ENCODE results near the gene ZNF626. TPM values are rescaled to one million over a fixed set of nuclear protein-coding genes. Genes with fewer than 3 reads are reported as not detected.

ZNF626 gene
- total RNA-seq, 1 experiment from 2014 or later: not detected

GRCh38 chr19:20607943-20608342 lies 53.4 kb downstream of the ZNF626 start:
- DNase-seq: no peak
- H3K36me3 Mint-ChIP-seq (ENCODE audit: insufficient read depth, unreplicated experiment): no peaks in the 10 kb centered on the region
- H3K9me3 Mint-ChIP-seq (ENCODE audit: unreplicated experiment): peaks cover 17% of the 10 kb centered on the region
- no TSS peak for BruUV-seq (replicated peaks)
- Histone ChIP-seq H3K4me3 (ENCODE audit: low read depth, low read length) (no peak overlapping the region), H3K36me3 (ENCODE audit: control insufficient read depth, insufficient read depth, low read length) (no peaks in the 10 kb centered on the region), H3K4me1 (no peaks in the 10 kb centered on the region), H3K27me3 (replicated peaks; ENCODE audit: control insufficient read depth, insufficient read depth, low read length) (no peaks in the 10 kb centered on the region), H3K9me3 (no peaks in the 10 kb centered on the region; the same call in 1 of the 2 replicates)
- intact Hi-C loops (cut with micrococcal nuclease; ENCODE audit: unreplicated experiment): no loop called here
- no peak overlapping the region for H3K27ac Mint-ChIP-seq (ENCODE audit: unreplicated experiment)
- no peaks in the 10 kb centered on the region for H3K27me3 Mint-ChIP-seq (ENCODE audit: insufficient read depth, unreplicated experiment)
- no peak for TF ChIP-seq CTCF (IDR thresholded peaks at IDR 0.05; ENCODE audit: insufficient read depth in 1 of 2, low read depth in 1 of 2, low read length in 1 of 2, severe bottlenecking in 1 of 2, unreplicated experiment in 1 of 2)
- H3K4me1 Mint-ChIP-seq (ENCODE audit: low read depth, unreplicated experiment): no peaks in the 10 kb centered on the region
- CTCF ChIA-PET: no interaction called here
- POLR2A ChIA-PET: no interaction called here
- H3K4me3 Mint-ChIP-seq (ENCODE audit: unreplicated experiment): no peak overlapping the region

Other genes with a start within 250 kb of the ZNF626 start
- 2.1 and 2.9 TPM in 2 replicates for gene ZNF737, start 95.8 kb downstream of the ZNF626 start, total RNA-seq (2022)
- 10.1 and 10.9 TPM in 2 replicates for gene ZNF66, start 114.7 kb upstream of the ZNF626 start, total RNA-seq (2022)